H9 (cell line): ENCODE data around the gene SERPING1. TPM values are rescaled to one million over a fixed set of nuclear protein-coding genes. Genes with fewer than 3 reads are reported as not detected.

Experiments used
- DNase-seq: peaks from one replicate; pipeline ENCODE4 v3.0.0-alpha.2; 2017
- H2AFZ ChIP-seq: one replicate; pipeline ENCODE4 v1.6.1; 2013; ENCODE audit warnings: mild to moderate bottlenecking, low read length, control low read depth, moderate library complexity
- H2AK5ac ChIP-seq: 2 replicates; pipeline ENCODE4 v1.6.1; 2013; ENCODE audit warnings: low read length, control low read depth, mixed read lengths; ENCODE audit not compliant: insufficient read length
- H2BK120ac ChIP-seq: one replicate; pipeline ENCODE4 v1.6.1; 2013; ENCODE audit warnings: low read depth, mild to moderate bottlenecking, low read length, control low read depth, inconsistent platforms; ENCODE audit not compliant: poor library complexity, severe bottlenecking
- H2BK12ac ChIP-seq: 2 replicates; pipeline ENCODE4 v1.6.1; 2013; ENCODE audit warnings: low read length, control low read depth, mixed read lengths, low read depth; ENCODE audit not compliant: insufficient read length
- H2BK15ac ChIP-seq: 2 replicates; pipeline ENCODE4 v1.6.1; 2013; ENCODE audit warnings: low read depth, low read length, control low read depth
- H2BK20ac ChIP-seq: one replicate; pipeline ENCODE4 v1.6.1; 2013; ENCODE audit warnings: low read depth, mild to moderate bottlenecking, low read length, control low read depth, inconsistent platforms; ENCODE audit not compliant: poor library complexity, severe bottlenecking
- H2BK5ac ChIP-seq: 2 replicates; pipeline ENCODE4 v1.6.1; 2013; ENCODE audit warnings: low read length, control low read depth, mixed read lengths; ENCODE audit not compliant: insufficient read length
- H3K14ac ChIP-seq: 2 replicates; pipeline ENCODE4 v1.6.1; 2013; ENCODE audit warnings: low read length, control low read depth; ENCODE audit not compliant: insufficient read depth
- H3K18ac ChIP-seq: 2 replicates; pipeline ENCODE4 v1.6.1; 2013; ENCODE audit warnings: low read depth, mild to moderate bottlenecking, mixed read lengths, low read length, control low read depth; ENCODE audit not compliant: insufficient read length
- H3K23ac ChIP-seq: 2 replicates; pipeline ENCODE4 v1.6.1; 2013; ENCODE audit warnings: low read length, control low read depth, mixed read lengths, low read depth; ENCODE audit not compliant: insufficient read length
- H3K23me2 ChIP-seq: 2 replicates; pipeline ENCODE4 v1.6.1; 2013; ENCODE audit warnings: low read depth, mild to moderate bottlenecking, mixed read lengths, low read length, control low read depth; ENCODE audit not compliant: insufficient read length, poor library complexity, severe bottlenecking
- H3K27ac ChIP-seq: 2 replicates; pipeline ENCODE4 v1.5.1; 2013; ENCODE audit warnings: low read length, control low read depth, mixed read lengths, low read depth; ENCODE audit not compliant: insufficient read length
- H3K27me3 ChIP-seq: 2 replicates; pipeline ENCODE4 v1.6.1; 2013; ENCODE audit warnings: low read length, control low read depth, inconsistent platforms; ENCODE audit not compliant: insufficient read depth
- H3K4ac ChIP-seq: 2 replicates; pipeline ENCODE4 v1.6.1; 2013; ENCODE audit warnings: low read depth, mild to moderate bottlenecking, control low read depth, inconsistent platforms, low read length, moderate library complexity
- H3K4me1 ChIP-seq: 2 replicates; pipeline ENCODE4 v1.6.1; 2013; ENCODE audit warnings: low read length, control low read depth, inconsistent platforms; ENCODE audit not compliant: insufficient read depth
- H3K4me2 ChIP-seq: 2 replicates; pipeline ENCODE4 v1.6.1; 2013; ENCODE audit warnings: low read length, control low read depth, mixed read lengths; ENCODE audit not compliant: insufficient read length, insufficient read depth
- H3K56ac ChIP-seq: 2 replicates; pipeline ENCODE4 v1.6.1; 2013; ENCODE audit warnings: low read depth, mild to moderate bottlenecking, mixed read lengths, low read length, control low read depth; ENCODE audit not compliant: insufficient read length
- H3K79me1 ChIP-seq: 2 replicates; pipeline ENCODE4 v1.6.1; 2013; ENCODE audit warnings: low read depth, mild to moderate bottlenecking, moderate library complexity, low read length, control low read depth, inconsistent platforms; ENCODE audit not compliant: insufficient read depth, poor library complexity, severe bottlenecking
- H3K79me2 ChIP-seq: 2 replicates; pipeline ENCODE4 v1.6.1; 2013; ENCODE audit warnings: low read length, control low read depth, inconsistent platforms; ENCODE audit not compliant: insufficient read depth
- H3K9ac ChIP-seq: 2 replicates; pipeline ENCODE4 v1.6.1; 2013; ENCODE audit warnings: low read length, control low read depth, mixed read lengths; ENCODE audit not compliant: insufficient read length; ENCODE audit errors: extremely low read depth
- H3K9me3 ChIP-seq: one replicate; pipeline ENCODE4 v1.6.1; 2013; ENCODE audit warnings: low read depth, low read length, inconsistent platforms; ENCODE audit not compliant: control insufficient read depth
- H3T11ph ChIP-seq: one replicate; pipeline ENCODE4 v1.6.1; 2013; ENCODE audit warnings: mild to moderate bottlenecking, low read length, control low read depth, inconsistent platforms
- H4K20me1 ChIP-seq: one replicate; pipeline ENCODE4 v1.6.1; 2013; ENCODE audit not compliant: control insufficient read depth, insufficient read length, insufficient read depth
- H4K5ac ChIP-seq: 2 replicates; pipeline ENCODE4 v1.6.1; 2013; ENCODE audit warnings: low read depth, mild to moderate bottlenecking, mixed read lengths, low read length, control low read depth; ENCODE audit not compliant: insufficient read length
- H4K8ac ChIP-seq: replicated peaks from 2 replicates; pipeline ENCODE4 v1.6.1; 2013; ENCODE audit warnings: low read length, control low read depth, mixed read lengths, low read depth; ENCODE audit not compliant: insufficient read length
- H4K91ac ChIP-seq: 2 replicates; pipeline ENCODE4 v1.6.1; 2013; ENCODE audit warnings: low read depth, mild to moderate bottlenecking, moderate library complexity, mixed read lengths, low read length, control low read depth; ENCODE audit not compliant: insufficient read length
- H3K27ac Mint-ChIP-seq, 3 experiments: 2 replicates in 2 of 3; 3 replicates in 1 of 3; pipeline ENCODE4 v1.8.0; 2020 to 2021; ENCODE audit warnings: mixed read lengths in 3 of 3, mild to moderate bottlenecking in 1 of 3, moderate library complexity in 1 of 3
- H3K27me3 Mint-ChIP-seq: 2 replicates; pipeline ENCODE4 v1.8.0; 2021; ENCODE audit warnings: low read depth, mild to moderate bottlenecking, moderate library complexity, mixed read lengths
- H3K36me3 Mint-ChIP-seq, 3 experiments: 2 replicates in 2 of 3; 3 replicates in 1 of 3; pipeline ENCODE4 v1.8.0; 2020 to 2021; ENCODE audit warnings: low read depth in 3 of 3, mixed read lengths in 3 of 3; ENCODE audit not compliant: insufficient read depth in 1 of 3
- H3K4me1 Mint-ChIP-seq, 2 experiments: 2 replicates each; pipeline ENCODE4 v1.8.0; 2020; ENCODE audit warnings: mixed read lengths in 2 of 2
- H3K4me3 Mint-ChIP-seq, 2 experiments: 2 replicates in 1 of 2; 3 replicates in 1 of 2; pipeline ENCODE4 v1.8.0; 2020 to 2021; ENCODE audit warnings: mild to moderate bottlenecking in 2 of 2, mixed read lengths in 2 of 2, moderate library complexity in 1 of 2
- H3K9me3 Mint-ChIP-seq, 2 experiments: 2 replicates in 1 of 2; 3 replicates in 1 of 2; pipeline ENCODE4 v1.8.0; 2020; ENCODE audit warnings: mild to moderate bottlenecking in 2 of 2, mixed read lengths in 2 of 2, moderate library complexity in 1 of 2
- CTCF ChIP-seq: fragments of 200-600 bp; sonication (generic); conservative IDR thresholded peaks from 3 replicates; pipeline ENCODE4 v1.8.0; 2021; ENCODE audit warnings: antibody characterized with exemption, mild to moderate bottlenecking
- WGBS: extraction: QIAGEN DNeasy Blood & Tissue Kit; methylation state at CpG from one replicate; pipeline ENCODE4 v1.1.7; 2013; ENCODE audit warnings: missing lambda C conversion rate, low lambda C conversion rate, mixed read lengths; ENCODE audit not compliant: insufficient read length; ENCODE audit errors: extremely low coverage; 5-methylcytosine and 5-hydroxymethylcytosine counted together
- total RNA-seq: library from RNA; stranded (reverse); gene quantifications from 2 replicates; pipeline ENCODE4 v1.2.1, GENCODE V29; 2021

SERPING1 gene
- total RNA-seq, 1 experiment from 2014 or later: 35.2 TPM

- Histone ChIP-seq H3K79me2 (no peaks in the 10 kb centered on the region), H4K20me1 (no peaks in the 10 kb centered on the region), H3K18ac (no peak overlapping the region), H3K27ac (no peak overlapping the region), H3K4me1 (no peaks in the 10 kb centered on the region; the same call in 1 of the 2 replicates), H2BK120ac (no peak overlapping the region), H3K27me3 (no peaks in the 10 kb centered on the region), H3K79me1 (no peaks in the 10 kb centered on the region), H2BK15ac (no peak overlapping the region), H3K9me3 (no peaks in the 10 kb centered on the region), H4K8ac (no peak overlapping the region), H2AK5ac (no peak overlapping the region), H3K23ac (no peak overlapping the region), H3K4ac (no peak overlapping the region), H3K14ac (no peak overlapping the region), H4K91ac (no peak overlapping the region), H2AFZ (no peak overlapping the region), H3K56ac (no peak overlapping the region), H2BK5ac (no peak overlapping the region), H3T11ph (no peak overlapping the region), H4K5ac (no peak overlapping the region), H2BK12ac (no peak overlapping the region), H2BK20ac (no peak overlapping the region), H3K4me2 (no peak overlapping the region), H3K23me2 (no peaks in the 10 kb centered on the region), H3K9ac (no peak overlapping the region)
- H3K27ac Mint-ChIP-seq: no peak overlapping the region
- no CpG with 5 or more reads among the region's 2 CpGs for WGBS
- no peaks in the 10 kb centered on the region for H3K36me3 Mint-ChIP-seq
- H3K9me3 Mint-ChIP-seq: no peaks in the 10 kb centered on the region
- H3K4me1 Mint-ChIP-seq: peaks cover 0 to 6% of the 10 kb centered on the region in 2 experiments; a peak in 2 of 4 replicates
- peaks cover 29% of the 10 kb centered on the region for H3K27me3 Mint-ChIP-seq
- no peak overlapping the region for H3K4me3 Mint-ChIP-seq
- DNase-seq: no peak
- TF ChIP-seq CTCF: no peak
These were observed 32.7 kb downstream of the SERPING1 start for GRCh38 chr11:57630171-57630570.
